K562 (cell line): ENCODE data around the gene TMPRSS9. TPM values are rescaled to one million over a fixed set of nuclear protein-coding genes. Genes with fewer than 3 reads are reported as not detected.

Source experiments
- ATAC-seq: fragments of 200-7000 bp; cut with Tn5 transposase; 3 replicates; pipeline ENCODE4 v1.9.1; 2020; ENCODE audit warnings: moderate library complexity
- BruUV-seq: library from RNA; stranded (reverse); fragments of 400-500 nt; replicated peaks from 2 replicates; lab custom pipeline; 2021; lab: Mats Ljungman, UMichigan
- CTCF ChIA-PET: fragments of 300-600 bp; formaldehyde crosslinking; extraction: SDS; loops from one replicate; lab custom pipeline; 2021; ENCODE audit warnings: low intra/inter-chr PET ratio; lab: Yijun Ruan, JAX
- POLR2A ChIA-PET: fragments of 300-600, 350-650 bp; sonication (Branson Sonifier 250); formaldehyde crosslinking; extraction: SDS; loops from one replicate; lab custom pipeline; 2021; ENCODE audit warnings: antibody characterized with exemption, inconsistent platforms; lab: Yijun Ruan, JAX
- DNase-seq, 4 experiments: peaks; one replicate each; pipeline versions ENCODE4 v3.0.0 to v3.0.0-alpha.2; 2011 to 2018; ENCODE audit warnings: low spot score in 3 of 4, mixed read lengths in 3 of 4; ENCODE audit errors: extremely low read depth in 1 of 4
- FAIRE-seq: peaks from 2 replicates; lab custom pipeline; 2011; peaks lifted over from hg19 to GRCh38; lab: Jason Lieb, UNC
- H2AFZ ChIP-seq: 2 replicates; pipeline ENCODE4 v1.6.0; 2011; ENCODE audit warnings: low read depth, low read length, control low read depth, inconsistent platforms
- H3K27ac ChIP-seq: fragments of 200-600 bp; 3 replicates; pipeline ENCODE4 v1.8.0; 2011; ENCODE audit warnings: low read depth, mild to moderate bottlenecking, control low read depth, inconsistent platforms, low read length, moderate library complexity, mixed read lengths; ENCODE audit errors: extremely low read depth
- H3K27me3 ChIP-seq, 2 experiments: fragments of 300-600 bp in 1 of 2; 2 replicates in 1 of 2; 3 replicates in 1 of 2; pipeline versions ENCODE4 v1.6.0 to v1.8.0; 2011; ENCODE audit warnings: inconsistent platforms in 2 of 2, low read length in 2 of 2, mild to moderate bottlenecking in 1 of 2, mixed read lengths in 1 of 2, moderate library complexity in 1 of 2; ENCODE audit not compliant: control insufficient read depth in 2 of 2, insufficient read depth in 2 of 2
- H3K36me3 ChIP-seq: fragments of 300-600 bp; 3 replicates; pipeline ENCODE4 v1.8.0; 2011; ENCODE audit warnings: mild to moderate bottlenecking, low read length, inconsistent platforms; ENCODE audit not compliant: control insufficient read depth, insufficient read depth
- H3K4me1 ChIP-seq, 2 experiments: fragments of 200-600 bp in 1 of 2; replicated peaks in 1 of 2; 2 replicates in 1 of 2; 3 replicates in 1 of 2; pipeline versions ENCODE4 v1.5.1 to v1.8.0; 2011; ENCODE audit warnings: inconsistent platforms in 2 of 2, low read length in 2 of 2, mild to moderate bottlenecking in 1 of 2, mixed read lengths in 1 of 2, moderate library complexity in 1 of 2; ENCODE audit not compliant: control insufficient read depth in 2 of 2, insufficient read depth in 2 of 2
- H3K4me2 ChIP-seq: 2 replicates; pipeline ENCODE4 v1.6.1; 2011; ENCODE audit warnings: low read length, control low read depth, inconsistent platforms, mixed read lengths; ENCODE audit not compliant: insufficient read depth
- H3K4me3 ChIP-seq: fragments of 200-600 bp; sonication (generic), shearing (Covaris generic); 2 replicates; pipeline ENCODE4 v1.5.1; 2016; ENCODE audit warnings: control low read depth, inconsistent platforms
- H3K79me2 ChIP-seq: fragments of 200-600 bp; 3 replicates; pipeline ENCODE4 v1.8.0; 2011; ENCODE audit warnings: low read length, inconsistent platforms; ENCODE audit not compliant: control insufficient read depth, insufficient read depth
- H3K9ac ChIP-seq, 2 experiments: 2 replicates each; pipeline versions ENCODE4 v1.6.0 to v1.6.1; 2011; ENCODE audit warnings: low read depth in 2 of 2, low read length in 2 of 2, control low read depth in 1 of 2, inconsistent platforms in 1 of 2, mild to moderate bottlenecking in 1 of 2, mixed read lengths in 1 of 2; ENCODE audit not compliant: insufficient read depth in 1 of 2
- H3K9me1 ChIP-seq: one replicate; pipeline ENCODE4 v1.6.0; 2011; ENCODE audit warnings: inconsistent platforms, mild to moderate bottlenecking, low read length, moderate library complexity; ENCODE audit not compliant: control insufficient read depth, insufficient read depth
- H3K9me3 ChIP-seq: replicated peaks from 2 replicates; pipeline ENCODE4 v1.5.1; 2011; ENCODE audit warnings: low read depth, low read length, inconsistent platforms; ENCODE audit not compliant: control insufficient read depth, insufficient read depth
- H4K20me1 ChIP-seq: replicated peaks from 2 replicates; pipeline ENCODE4 v1.6.1; 2011; ENCODE audit warnings: low read length, inconsistent platforms, mixed read lengths; ENCODE audit not compliant: control insufficient read depth, insufficient read depth
- POLR2G ChIP-seq: fragments of 200-400 bp; formaldehyde crosslinking; IDR thresholded peaks from 2 replicates; pipeline ENCODE4 v1.6.1; 2017; ENCODE audit warnings: low read depth, mild to moderate bottlenecking, antibody characterized with exemption, low read length, moderate library complexity
- RBFOX2 ChIP-seq: fragments of 200-400 bp; formaldehyde crosslinking; IDR thresholded peaks from 2 replicates; pipeline ENCODE4 v1.6.1; 2017; ENCODE audit warnings: low read depth, mild to moderate bottlenecking, low read length, moderate library complexity
- ZNF507 ChIP-seq: conservative IDR thresholded peaks from 2 replicates; pipeline ENCODE4 v1.6.1; 2017; ENCODE audit warnings: missing genetic modification characterization, missing compliant biosample characterization
- WGBS: fragments of 100-300 bp; shearing (Covaris generic); methylation state at CpG from one replicate; pipeline ENCODE4 v1.1.6; 2016; ENCODE audit warnings: low coverage, mixed read lengths; ENCODE audit not compliant: insufficient coverage; ENCODE audit errors: missing lambda C conversion rate; 5-methylcytosine and 5-hydroxymethylcytosine counted together
- in situ Hi-C: fragments of 300-500 bp; cut with MboI; formaldehyde crosslinking; loops from 4 replicates; pipeline ENCODE4 v1.15.0; 2018; ENCODE audit warnings: inconsistent platforms, mixed read lengths
- intact Hi-C: fragments of 100-400 bp; cut with micrococcal nuclease; formaldehyde crosslinking; loops from 2 replicates; pipeline ENCODE4 v1.14.2; 2022
- polyA plus RNA-seq, 8 experiments: library from polyadenylated mRNA; depleted of rRNA in 4 of 8; stranded (reverse) in 5 of 8; unstranded in 3 of 8; fragments of >200 nt; fragmentation: Nextera tagmentation in 2 of 8; fragmentation: Illumina TruSeq in 1 of 8; extraction: Ambion mirVana in 2 of 8; extraction: Trizol in 1 of 8; gene quantifications; 2 replicates each; pipeline versions ENCODE4 v1.2.1 to v1.2.3, GENCODE V29; 2011 to 2014; ENCODE audit warnings: inconsistent platforms in 1 of 8, missing spikeins in 1 of 8
- total RNA-seq, 7 experiments: library from RNA; depleted of rRNA in 6 of 7; stranded (reverse); fragments of >200 nt in 6 of 7; fragmentation: Illumina TruSeq in 2 of 7; extraction: Trizol in 2 of 7; gene quantifications; 2 replicates each; pipeline versions ENCODE4 v1.2.1 to v1.2.3, GENCODE V29; 2011 to 2021; ENCODE audit warnings: low replicate concordance in 1 of 7

The TMPRSS9 gene
- total and polyA plus RNA-seq, 9 of the 15 experiments (the other 6 are each of a cell fraction or from before 2014, with no cell fraction given) = 0.01 to 0.03 TPM; not detected in 7

- Histone ChIP-seq H3K9me1 (no peaks in the 10 kb centered on the region), H3K4me3 (no peak overlapping the region), H3K9ac (peak overlapping the region in 1 of 2 experiments; percentile 75; a peak in 2 of 4 replicates), H3K27ac (no peak overlapping the region; the same call in 2 of the 3 replicates), H2AFZ (no peak overlapping the region), H3K27me3 (no peaks in the 10 kb centered on the region), H3K9me3 (no peaks in the 10 kb centered on the region), H3K4me1 (peaks cover 11 to 71% of the 10 kb centered on the region in 2 experiments; a peak in 4 of 5 replicates), H3K4me2 (peak overlapping the region; percentile 98; the same call in 1 of the 2 replicates), H3K36me3 (peaks cover 69% of the 10 kb centered on the region; the same call in 2 of the 3 replicates), H3K79me2 (peaks cover 33% of the 10 kb centered on the region), H4K20me1 (peaks cover 10% of the 10 kb centered on the region; the same call in 1 of the 2 replicates)
- ATAC-seq (no peak), DNase-seq (no peak), FAIRE-seq (no peak)
- ChIA-PET CTCF (no interaction called here), POLR2A (interaction anchor here (0.5 to 2.6 kb wide), 10 partner anchors 9 to 586 kb away, joined by 3 to 13 read pairs (median 4); no protein-coding TSS in a partner anchor)
- in situ Hi-C loops (no loop called here), intact Hi-C loops (no loop called here)
- TF ChIP-seq POLR2G (peak; percentile 60), ZNF507 (no peak), RBFOX2 (0 out of 2 replicates have a peak, but pooled peaks have one; percentile 6)
- BruUV-seq = no TSS peak
- 90% methylated on average over 25 of the region's 37 CpGs for WGBS
Observed at GRCh38 chr19:2428756-2429711, 69.0 kb downstream of the TMPRSS9 start.
